Esophagus mucosa (tissue), 1 donor: Measurements from ENCODE around the gene DTNBP1. TPM values are rescaled to one million over a fixed set of nuclear protein-coding genes. Genes with fewer than 3 reads are reported as not detected.
A peak's percentile ranks its signal among the peaks of the same experiment; 100 is the strongest.

ENCODE experiments used
- ATAC-seq: fragments of 200-7000 bp; cut with Tn5 transposase; one replicate; pipeline ENCODE4 v1.9.1; 2020
- total RNA-seq: library from RNA; stranded (reverse); gene quantifications from one replicate; pipeline ENCODE4 v1.2.4, GENCODE V29; 2023
- donor health status: DM: yes; HTN: yes; CAD: no.

DTNBP1 gene
- total RNA-seq, 1 donor from 2014 or later: 9.9 TPM

DNA sequence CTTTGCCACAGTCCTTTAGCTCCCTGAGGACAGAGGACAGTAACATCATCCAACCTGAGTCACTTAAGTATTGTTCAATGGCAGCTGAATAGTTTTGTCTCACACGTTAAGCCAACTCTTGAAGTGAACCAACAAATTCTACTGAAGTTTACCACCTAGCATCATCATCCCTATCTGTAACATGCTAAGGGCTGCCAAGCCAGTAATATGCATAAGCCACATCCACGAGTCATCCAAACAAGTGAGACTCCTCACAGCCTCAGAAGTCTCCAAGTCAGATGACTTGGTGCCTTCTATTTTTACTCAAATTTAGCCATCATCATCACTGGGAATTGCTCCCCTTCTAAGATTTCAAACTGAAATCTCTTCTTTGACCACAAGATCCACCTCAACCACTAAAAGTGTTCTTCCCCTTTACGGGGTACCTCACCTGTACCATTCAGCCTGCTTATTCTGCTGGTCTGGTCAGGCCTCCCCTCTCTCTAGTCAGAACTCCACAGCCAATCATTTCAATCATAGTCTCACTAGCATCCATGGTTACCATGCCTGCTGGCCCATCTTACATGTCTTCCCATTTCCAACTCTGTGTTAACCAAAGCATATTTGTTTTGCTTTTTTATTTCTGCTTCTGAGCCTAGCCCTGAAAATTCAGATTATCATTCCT lies 73.7 kb downstream of the DTNBP1 start:
- no peak for ATAC-seq

DNA sequence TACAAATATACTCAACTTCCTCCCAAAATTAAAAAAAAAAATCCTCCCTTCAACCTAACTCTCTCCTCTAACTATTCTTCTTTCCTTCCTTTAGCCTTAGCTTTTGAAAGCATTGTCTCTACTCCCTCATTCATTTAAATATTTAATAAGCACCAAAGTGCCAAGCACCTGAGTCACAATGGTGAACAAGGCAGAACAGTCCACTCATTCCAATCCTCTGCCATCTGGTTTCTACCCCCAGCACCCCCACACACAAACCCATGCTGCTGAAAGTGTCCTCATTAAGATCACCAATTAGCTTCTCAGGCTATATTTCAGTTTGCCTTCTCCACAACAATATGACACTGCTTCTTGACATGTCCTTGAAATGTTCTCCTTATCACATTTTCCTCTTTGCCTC lies 76.3 kb downstream of the DTNBP1 start:
- no peak for ATAC-seq

DNA sequence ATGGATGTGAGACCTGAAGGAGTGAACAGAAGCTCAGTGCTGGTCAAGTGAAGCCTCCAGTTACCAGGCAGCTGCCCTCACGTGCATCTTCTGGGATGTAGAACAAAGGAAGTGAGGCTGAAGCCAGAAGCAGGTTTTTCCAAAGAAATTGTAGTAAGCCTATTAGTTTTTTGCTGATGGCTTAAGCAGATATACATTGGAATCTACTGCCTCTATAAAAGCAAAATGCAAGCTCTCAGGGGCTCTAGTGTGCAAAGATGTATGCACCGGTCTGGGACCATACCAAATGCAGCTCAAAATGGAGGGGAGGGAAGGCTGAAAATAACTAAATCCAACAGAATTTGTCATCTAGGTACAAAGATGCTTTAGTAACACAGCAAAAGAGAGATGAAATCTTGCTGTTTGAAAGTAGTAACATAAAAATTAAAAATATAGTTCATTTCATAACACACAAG lies 77.0 kb downstream of the DTNBP1 start:
- ATAC-seq: no peak

DNA sequence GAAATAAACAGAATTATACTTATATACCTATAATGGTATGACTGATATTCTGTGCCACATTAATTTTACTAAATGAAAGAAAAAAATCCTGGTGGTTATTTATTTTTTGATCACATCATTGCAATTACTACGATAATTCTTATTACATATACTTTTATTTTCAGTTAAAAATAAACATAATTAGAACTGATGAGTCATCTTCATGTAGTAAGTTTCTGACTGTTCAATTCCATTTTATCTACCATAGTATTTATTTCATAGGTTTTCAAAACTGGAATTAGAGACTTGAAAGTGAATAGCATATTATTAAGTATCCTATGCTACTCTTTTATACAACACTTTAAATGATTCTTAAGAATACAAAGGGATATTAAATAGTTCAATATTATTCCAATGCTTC lies 80.3 kb downstream of the DTNBP1 start:
- no peak for ATAC-seq

DNA sequence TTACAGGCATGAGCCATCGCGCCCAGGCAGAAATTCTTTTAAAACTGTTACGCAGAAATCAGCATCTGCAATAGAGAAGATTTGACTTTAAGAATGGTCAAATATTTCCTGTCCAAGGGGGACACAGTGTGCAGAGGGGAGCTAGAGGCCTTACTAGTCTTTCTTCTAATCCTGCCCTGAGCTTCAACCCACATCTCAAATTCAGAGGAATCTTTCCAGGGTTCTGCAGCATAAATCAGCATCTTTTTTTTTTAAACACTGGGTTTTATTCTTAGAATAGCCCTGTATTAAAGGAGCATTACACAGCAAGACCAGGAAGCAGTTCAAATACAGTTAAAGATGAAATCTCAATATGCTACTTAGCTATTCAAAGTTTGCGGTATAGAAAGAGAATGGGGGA lies 81.1 kb downstream of the DTNBP1 start:
- no peak for ATAC-seq

DNA sequence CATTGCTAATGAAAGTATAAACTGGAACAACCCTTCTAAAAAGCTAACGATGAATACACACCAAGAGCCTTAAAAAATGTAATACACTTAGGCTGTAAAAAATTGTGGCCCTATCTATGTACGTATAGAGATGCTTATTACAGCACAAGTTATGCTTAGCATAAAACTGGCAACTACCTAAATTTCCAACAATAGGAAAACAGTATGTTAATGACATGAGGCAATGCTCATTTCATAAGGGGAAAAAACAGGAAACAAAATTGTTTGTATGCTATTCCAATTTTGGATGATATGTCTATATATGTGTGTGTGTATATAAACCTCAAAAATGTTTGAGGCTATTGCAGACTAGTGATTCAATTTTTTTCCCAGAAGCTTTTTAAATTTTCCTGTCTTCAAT lies 82.5 kb downstream of the DTNBP1 start:
- no peak for ATAC-seq

DNA sequence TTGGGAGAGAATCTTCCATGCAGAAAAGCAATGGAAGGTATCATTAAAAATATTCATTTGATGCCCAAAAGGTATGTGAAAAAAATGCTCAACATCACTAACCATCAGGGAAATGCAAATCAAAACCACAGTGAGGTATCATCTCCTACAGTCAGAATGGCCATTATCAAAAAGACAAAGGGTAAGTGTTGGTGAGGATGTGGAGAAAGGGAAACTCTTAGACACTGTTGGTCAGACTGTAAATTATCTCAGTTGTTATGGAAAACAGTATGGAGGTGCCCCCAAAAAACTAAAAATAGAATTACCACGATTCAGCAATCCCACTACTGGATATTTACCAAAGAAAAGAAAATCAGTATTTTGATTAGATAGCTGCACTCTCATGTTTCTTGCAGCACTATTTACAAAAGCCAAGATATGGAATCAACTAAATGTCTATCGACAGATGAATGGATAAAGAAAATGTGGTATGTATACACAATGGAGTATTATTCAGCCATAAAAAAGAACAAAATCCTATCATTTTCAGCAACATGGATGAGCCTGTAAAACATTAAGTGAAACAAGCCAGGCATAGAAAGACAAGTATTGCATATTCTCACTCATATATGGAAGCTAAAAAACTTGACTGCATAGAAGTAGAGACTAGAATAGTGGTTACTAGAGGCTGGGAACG lies 84.0 kb downstream of the DTNBP1 start:
- no peak for ATAC-seq

DNA sequence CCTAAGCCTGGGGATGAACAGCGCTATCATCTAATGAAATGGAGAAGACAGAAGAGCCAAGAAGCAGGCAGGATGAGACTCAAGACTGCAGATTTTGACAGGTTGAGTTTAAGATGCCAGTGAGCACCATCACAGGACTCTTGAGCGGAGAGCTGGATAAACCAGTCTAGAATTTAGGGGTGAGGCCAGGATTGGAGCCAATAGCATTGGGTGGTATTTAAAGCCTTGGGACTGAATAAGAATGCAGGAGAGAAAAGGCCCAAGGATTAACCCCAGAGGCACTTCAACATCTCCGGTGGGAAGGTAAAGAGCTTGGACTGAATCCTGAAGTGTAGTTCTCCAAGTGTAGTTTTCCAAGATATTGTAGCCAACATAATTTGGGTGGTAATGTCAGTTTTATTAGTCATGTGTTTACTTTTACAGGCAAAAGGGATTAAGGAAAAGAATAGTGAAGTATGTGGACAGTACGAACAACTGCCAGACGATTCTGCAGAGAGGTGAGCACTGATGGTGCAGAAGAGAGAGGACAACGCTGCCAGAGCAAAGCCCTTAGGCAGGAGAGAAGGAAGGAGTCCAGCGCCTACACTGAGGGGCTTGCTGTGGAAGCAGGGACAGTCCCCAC lies 85.2 kb downstream of the DTNBP1 start:
- peak; percentile 81 for ATAC-seq

DNA sequence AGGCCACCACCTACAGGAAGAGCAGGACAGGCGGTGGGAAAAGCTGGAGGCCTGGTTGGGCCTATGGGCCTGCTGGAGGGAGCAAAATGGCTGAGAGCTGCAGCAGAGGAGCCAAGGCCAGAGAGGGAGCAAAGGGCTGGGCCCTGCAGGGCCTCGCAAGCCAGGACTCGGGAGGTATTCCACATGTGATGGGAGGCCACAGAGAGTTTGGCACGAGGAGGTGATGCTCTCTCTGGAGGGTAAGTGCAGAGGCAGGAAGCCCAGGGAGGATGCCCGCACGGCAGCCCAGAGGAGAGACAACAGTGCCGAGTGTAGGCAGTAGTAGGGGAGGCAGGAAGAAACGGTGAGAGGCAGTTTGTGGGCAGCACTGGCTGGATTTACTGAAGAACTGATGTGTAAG lies 85.7 kb downstream of the DTNBP1 start:
- peak; percentile 38 for ATAC-seq

DNA sequence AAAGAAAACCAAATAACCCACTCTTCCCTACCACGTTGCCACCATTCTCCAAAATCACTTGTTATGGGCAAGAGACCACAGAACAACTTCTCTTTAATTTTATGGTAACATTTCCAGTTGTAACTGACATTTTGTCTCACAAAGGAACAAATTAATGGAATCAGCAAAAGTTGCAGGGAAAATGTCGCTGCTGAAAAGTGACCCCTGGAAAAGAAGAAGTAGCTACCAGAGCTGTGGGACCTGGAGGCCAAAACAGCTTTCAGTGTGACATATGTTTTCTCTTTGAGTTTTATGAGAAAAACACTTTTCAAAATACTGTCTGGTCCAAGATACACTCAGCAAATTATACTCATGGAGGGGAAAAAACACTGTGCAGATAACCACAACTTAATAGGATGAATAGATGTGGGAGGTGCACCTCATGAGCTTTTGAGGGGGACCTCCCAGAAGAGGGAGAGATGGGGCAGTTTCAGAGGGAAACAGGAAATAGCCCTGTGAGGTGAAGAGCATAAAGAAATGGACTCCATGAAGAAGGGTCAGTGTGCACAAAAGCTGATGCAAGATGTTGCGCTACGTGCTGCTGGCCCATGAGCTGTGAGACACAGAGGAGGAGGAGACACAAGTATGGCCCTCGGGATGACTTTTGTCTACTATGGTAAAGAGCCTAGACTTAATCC lies 87.3 kb downstream of the DTNBP1 start:
- ATAC-seq: no peak

DNA sequence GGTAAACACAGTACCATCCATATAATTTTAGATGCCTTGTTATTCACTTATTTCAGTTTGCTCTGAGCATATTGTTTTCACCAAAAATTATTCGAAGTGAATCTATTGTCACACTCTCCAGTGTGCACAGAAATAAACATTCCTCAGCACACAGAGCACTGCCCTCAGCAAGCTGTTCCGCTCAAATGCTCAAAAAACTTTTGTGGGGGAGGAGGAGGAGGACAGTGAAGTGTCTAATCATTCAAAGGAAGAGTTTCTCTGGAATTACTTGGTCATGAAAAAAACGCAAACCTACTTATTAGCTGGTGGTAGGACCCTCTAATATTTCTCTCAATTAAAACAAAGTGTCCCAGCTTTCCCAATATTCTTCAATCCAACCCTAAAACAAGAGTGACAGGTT lies 88.3 kb downstream of the DTNBP1 start:
- ATAC-seq: no peak

DNA sequence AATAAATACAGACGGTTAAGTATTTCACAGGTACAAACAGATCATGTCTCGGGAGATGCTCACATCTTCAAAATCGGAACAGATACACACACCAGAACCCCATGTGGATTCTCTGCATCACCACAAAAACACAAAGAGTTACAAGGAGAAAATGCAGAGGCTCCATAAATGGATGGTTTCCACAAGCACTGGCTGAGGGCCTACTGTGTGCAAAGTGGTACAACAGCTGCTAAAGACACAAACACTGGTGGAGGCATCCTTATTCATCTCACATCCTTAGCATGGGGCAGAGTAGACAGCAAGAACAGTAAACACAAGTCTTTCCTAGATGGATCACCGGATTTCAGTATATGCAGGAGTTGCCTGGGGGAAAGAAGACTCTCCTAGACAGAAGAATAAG lies 88.8 kb downstream of the DTNBP1 start:
- ATAC-seq: no peak

DNA sequence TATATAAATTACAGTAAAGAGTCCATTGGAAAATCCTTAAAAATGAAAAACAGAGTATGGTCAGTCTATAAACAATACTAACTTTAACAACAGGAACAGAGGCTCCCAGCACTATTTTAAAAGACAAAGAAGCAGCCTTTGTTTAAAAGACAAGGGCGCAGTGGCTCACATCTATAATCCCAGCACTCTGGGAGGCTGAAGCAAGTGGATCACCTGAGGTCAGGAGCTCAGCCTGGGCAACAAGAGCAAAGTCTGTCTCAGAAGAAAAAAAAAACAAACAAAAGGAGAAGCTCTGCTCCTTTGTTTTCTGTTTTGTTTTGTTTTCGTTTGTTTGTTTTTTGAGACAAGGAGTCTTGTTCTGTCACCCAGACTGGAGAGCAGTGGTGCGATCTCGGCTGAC lies 89.4 kb downstream of the DTNBP1 start:
- no peak for ATAC-seq

DNA sequence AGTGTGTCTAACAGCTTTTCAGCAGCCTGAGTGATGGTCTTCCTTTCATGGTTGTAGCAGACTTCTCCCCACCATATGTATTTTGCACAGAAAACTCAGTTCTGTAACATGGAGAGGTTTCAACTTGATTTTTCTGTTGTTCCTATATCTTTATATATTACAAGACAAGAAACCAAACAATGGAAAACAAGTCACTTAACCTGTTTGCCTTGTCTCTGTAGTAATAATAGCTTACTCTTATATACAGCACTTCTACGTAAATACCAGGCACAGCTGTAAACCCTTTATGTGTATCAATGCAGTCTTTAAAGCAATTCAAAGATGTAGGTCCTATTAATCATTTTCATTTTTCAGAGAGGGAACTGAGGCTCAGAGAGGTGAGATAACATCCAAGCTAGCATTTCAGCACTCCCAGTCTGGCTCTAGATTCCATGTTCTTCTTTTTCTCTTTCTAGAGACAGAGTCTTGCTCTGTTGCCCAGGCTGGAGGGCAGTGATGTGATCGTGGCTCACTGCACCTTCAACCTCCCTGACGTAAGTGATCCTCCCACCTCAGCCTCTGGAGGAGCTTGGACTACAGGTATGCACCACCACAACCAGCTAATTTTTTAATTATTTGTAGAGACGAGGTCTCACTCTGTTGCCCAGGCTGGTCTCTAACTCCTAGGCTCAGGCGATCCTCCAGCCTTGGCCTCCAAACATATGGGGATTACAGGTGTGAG lies 90.4 kb downstream of the DTNBP1 start:
- ATAC-seq: no peak

DNA sequence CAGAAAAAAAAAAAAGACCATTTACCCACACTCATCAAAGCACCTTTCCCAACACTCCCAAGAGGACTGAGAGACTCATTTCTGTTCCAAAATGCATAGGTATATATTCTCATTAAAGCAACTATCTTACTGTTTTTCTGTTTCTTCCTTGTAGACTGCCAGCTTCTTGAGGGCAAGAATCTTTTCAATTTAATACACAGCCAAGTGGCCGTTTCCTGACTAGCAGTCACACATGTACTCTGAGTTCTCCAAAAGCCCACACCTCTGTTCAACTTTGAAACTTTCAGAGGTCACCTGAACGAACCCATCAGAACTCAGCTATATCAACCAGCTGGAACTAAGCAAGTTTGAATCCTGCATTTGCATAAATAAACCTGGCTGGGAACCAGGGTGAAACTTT lies 92.7 kb downstream of the DTNBP1 start:
- no peak for ATAC-seq

DNA sequence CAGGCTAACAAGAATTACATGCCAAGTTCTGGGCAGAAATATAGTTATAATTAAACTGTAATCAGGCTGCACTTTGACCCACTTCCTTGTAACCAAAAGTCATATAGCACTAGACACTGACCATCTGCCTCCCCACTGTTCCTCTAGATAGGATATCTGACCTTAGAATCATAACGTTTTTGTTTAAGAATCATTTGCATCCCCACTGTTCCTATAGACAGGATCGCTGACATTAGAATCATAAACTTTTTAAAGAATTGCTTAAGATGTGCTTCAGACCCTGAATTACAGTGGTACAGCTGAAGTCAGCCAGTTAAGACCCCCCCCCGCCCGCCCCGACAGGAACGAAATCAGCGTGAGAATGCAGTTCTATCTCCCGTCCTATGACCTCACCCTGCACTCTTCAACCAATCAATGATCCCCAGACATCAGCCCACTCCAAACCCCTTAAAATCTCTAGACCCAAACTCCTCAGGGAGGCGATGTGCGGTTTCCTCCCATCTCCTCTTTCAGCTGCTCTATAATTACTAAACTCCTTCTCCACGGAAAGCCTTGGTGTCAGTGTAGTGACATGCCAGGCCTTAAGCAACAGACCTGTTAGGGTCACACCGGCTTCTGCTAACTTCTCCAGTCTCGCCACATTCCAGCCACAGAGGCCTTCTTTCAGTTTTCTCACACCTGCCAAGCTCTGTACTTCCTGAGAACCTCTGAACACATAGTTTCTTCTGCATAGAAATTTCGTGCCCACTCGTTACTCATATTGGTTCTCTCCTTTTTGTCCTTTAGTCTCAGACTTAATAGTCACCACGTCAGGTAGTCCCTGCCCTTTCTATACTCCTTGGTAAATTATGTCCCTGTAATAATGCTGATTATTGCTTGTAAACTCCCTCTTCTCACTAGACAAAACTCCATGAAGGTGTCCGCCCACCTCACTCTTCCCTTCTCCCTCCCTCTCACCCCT lies 93.5 kb downstream of the DTNBP1 start:
- no peak for ATAC-seq

DNA sequence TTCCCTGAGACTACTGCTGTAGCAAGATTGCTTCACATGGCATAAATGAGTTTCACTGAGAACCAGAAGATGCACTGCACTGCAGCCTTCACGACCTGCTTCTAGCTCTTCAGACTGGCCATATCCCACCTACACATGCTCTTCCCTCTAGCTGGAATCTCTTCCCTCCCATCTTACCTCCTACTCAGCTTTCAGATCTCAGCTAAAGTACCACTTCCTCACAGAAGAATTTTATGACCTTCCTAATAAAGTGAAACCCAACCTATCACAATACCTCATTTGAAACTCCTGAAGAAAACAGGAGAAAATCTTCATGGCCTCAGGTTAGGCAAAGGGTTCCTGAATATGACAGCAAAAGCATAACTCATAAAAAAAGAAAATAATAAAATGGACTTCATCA lies 99.9 kb downstream of the DTNBP1 start:
- no peak for ATAC-seq

DNA sequence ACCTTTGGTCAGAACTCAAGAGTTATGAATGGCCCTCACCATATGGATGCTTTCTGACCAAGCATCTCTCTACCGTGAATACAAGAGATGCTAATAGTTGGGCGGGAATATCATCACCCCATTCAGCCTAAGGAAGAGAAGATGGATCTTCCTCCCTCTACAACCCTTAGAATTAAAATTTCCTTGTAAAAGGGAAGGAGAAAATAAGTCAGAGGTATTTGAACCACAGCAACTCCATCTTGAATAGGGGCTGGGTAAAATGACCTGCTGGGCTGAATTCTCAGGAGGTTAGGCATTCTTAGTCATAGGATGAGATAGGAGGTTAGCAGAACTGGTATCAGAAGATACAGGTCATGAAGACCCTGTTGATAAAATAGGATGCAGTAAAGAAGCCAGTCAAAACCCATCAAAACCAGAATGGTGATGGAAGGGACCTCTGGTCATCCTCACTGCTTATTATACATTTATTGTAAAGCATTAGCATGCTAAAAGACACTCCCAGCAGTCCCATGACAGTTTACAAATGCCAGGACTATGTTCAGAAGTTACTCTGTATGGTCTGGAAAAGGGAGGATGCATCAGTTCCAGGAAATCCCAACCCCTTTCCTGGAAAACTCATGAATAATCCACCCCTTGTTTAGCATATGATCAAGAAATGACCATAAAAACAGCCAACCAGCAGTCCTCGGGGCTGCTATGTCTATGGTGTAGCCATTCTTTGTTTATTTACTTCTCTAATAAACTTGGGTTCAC lies 101.2 kb downstream of the DTNBP1 start:
- ATAC-seq: no peak

DNA sequence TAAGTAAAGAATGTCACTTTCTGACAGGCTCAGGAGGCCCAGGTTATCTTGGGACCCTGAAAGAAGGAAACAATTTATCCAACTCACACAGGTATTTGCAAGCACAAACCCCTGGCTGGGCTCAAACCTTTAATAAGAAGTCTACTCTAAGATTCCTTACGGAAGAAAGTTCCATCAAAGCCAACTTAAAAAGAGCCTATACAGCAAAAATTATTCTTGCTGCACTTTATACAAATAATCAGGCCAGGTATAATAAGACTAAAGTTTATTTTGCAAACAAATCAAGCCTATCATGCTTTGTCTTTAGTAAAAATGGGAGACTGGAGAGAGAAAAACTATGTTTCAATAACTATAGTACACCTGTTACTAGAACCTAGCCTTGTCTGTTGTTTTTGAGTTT lies 102.1 kb downstream of the DTNBP1 start:
- no peak for ATAC-seq

DNA sequence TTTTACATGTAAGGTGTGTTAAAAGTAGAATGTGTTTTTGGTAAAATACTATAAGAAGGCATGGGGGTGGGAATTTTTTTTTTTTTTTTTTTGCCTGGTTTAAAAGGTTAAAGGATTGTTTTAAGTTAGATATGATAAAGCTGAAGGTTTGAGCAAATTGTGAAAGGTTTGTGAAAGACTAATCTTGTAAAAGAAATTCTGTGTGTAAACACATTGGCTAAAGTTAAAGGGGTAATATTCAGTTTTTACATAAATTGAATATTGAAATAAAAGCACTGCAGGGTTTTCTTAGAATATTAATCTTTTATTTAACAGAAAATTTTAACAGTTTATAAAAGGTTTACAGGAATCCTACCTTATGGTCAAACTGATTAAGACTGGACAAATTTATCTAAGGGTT lies 105.7 kb downstream of the DTNBP1 start:
- no peak for ATAC-seq

DNA sequence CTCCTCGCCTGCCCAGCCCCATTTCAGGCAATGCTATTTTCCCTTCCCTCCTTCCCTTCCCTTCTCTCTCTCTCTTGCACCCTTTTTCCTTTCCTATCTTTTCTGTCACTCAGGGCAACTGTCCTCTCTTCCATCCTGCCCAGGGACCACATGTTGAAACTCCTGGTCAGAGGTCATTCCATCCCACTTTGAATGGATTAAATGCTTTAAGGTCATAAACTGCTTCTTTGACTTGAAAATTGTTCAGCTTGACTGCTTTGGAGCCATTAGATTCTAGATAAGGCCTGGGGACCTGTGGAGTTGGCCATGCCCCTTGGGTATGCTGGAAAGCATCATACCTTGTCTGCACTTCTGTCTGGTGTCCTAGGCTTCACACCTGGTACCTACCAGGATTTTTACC lies 106.1 kb downstream of the DTNBP1 start:
- no peak for ATAC-seq
